H9 (cell line): ENCODE results near the gene MORN1. TPM values are rescaled to one million over a fixed set of nuclear protein-coding genes. Genes with fewer than 3 reads are reported as not detected.

Experiments
- DNase-seq: peaks from one replicate; pipeline ENCODE4 v3.0.0-alpha.2; 2017
- H2AFZ ChIP-seq: one replicate; pipeline ENCODE4 v1.6.1; 2013; ENCODE audit warnings: mild to moderate bottlenecking, low read length, control low read depth, moderate library complexity
- H2AK5ac ChIP-seq: 2 replicates; pipeline ENCODE4 v1.6.1; 2013; ENCODE audit warnings: low read length, control low read depth, mixed read lengths; ENCODE audit not compliant: insufficient read length
- H2BK120ac ChIP-seq: one replicate; pipeline ENCODE4 v1.6.1; 2013; ENCODE audit warnings: low read depth, mild to moderate bottlenecking, low read length, control low read depth, inconsistent platforms; ENCODE audit not compliant: poor library complexity, severe bottlenecking
- H2BK12ac ChIP-seq: 2 replicates; pipeline ENCODE4 v1.6.1; 2013; ENCODE audit warnings: low read length, control low read depth, mixed read lengths, low read depth; ENCODE audit not compliant: insufficient read length
- H2BK15ac ChIP-seq: 2 replicates; pipeline ENCODE4 v1.6.1; 2013; ENCODE audit warnings: low read depth, low read length, control low read depth
- H2BK20ac ChIP-seq: one replicate; pipeline ENCODE4 v1.6.1; 2013; ENCODE audit warnings: low read depth, mild to moderate bottlenecking, low read length, control low read depth, inconsistent platforms; ENCODE audit not compliant: poor library complexity, severe bottlenecking
- H2BK5ac ChIP-seq: 2 replicates; pipeline ENCODE4 v1.6.1; 2013; ENCODE audit warnings: low read length, control low read depth, mixed read lengths; ENCODE audit not compliant: insufficient read length
- H3K14ac ChIP-seq: 2 replicates; pipeline ENCODE4 v1.6.1; 2013; ENCODE audit warnings: low read length, control low read depth; ENCODE audit not compliant: insufficient read depth
- H3K18ac ChIP-seq: 2 replicates; pipeline ENCODE4 v1.6.1; 2013; ENCODE audit warnings: low read depth, mild to moderate bottlenecking, mixed read lengths, low read length, control low read depth; ENCODE audit not compliant: insufficient read length
- H3K23ac ChIP-seq: 2 replicates; pipeline ENCODE4 v1.6.1; 2013; ENCODE audit warnings: low read length, control low read depth, mixed read lengths, low read depth; ENCODE audit not compliant: insufficient read length
- H3K23me2 ChIP-seq: 2 replicates; pipeline ENCODE4 v1.6.1; 2013; ENCODE audit warnings: low read depth, mild to moderate bottlenecking, mixed read lengths, low read length, control low read depth; ENCODE audit not compliant: insufficient read length, poor library complexity, severe bottlenecking
- H3K27ac ChIP-seq: 2 replicates; pipeline ENCODE4 v1.5.1; 2013; ENCODE audit warnings: low read length, control low read depth, mixed read lengths, low read depth; ENCODE audit not compliant: insufficient read length
- H3K27me3 ChIP-seq: 2 replicates; pipeline ENCODE4 v1.6.1; 2013; ENCODE audit warnings: low read length, control low read depth, inconsistent platforms; ENCODE audit not compliant: insufficient read depth
- H3K4ac ChIP-seq: 2 replicates; pipeline ENCODE4 v1.6.1; 2013; ENCODE audit warnings: low read depth, mild to moderate bottlenecking, control low read depth, inconsistent platforms, low read length, moderate library complexity
- H3K4me1 ChIP-seq: 2 replicates; pipeline ENCODE4 v1.6.1; 2013; ENCODE audit warnings: low read length, control low read depth, inconsistent platforms; ENCODE audit not compliant: insufficient read depth
- H3K4me2 ChIP-seq: 2 replicates; pipeline ENCODE4 v1.6.1; 2013; ENCODE audit warnings: low read length, control low read depth, mixed read lengths; ENCODE audit not compliant: insufficient read length, insufficient read depth
- H3K56ac ChIP-seq: 2 replicates; pipeline ENCODE4 v1.6.1; 2013; ENCODE audit warnings: low read depth, mild to moderate bottlenecking, mixed read lengths, low read length, control low read depth; ENCODE audit not compliant: insufficient read length
- H3K79me1 ChIP-seq: 2 replicates; pipeline ENCODE4 v1.6.1; 2013; ENCODE audit warnings: low read depth, mild to moderate bottlenecking, moderate library complexity, low read length, control low read depth, inconsistent platforms; ENCODE audit not compliant: insufficient read depth, poor library complexity, severe bottlenecking
- H3K79me2 ChIP-seq: 2 replicates; pipeline ENCODE4 v1.6.1; 2013; ENCODE audit warnings: low read length, control low read depth, inconsistent platforms; ENCODE audit not compliant: insufficient read depth
- H3K9ac ChIP-seq: 2 replicates; pipeline ENCODE4 v1.6.1; 2013; ENCODE audit warnings: low read length, control low read depth, mixed read lengths; ENCODE audit not compliant: insufficient read length; ENCODE audit errors: extremely low read depth
- H3K9me3 ChIP-seq: one replicate; pipeline ENCODE4 v1.6.1; 2013; ENCODE audit warnings: low read depth, low read length, inconsistent platforms; ENCODE audit not compliant: control insufficient read depth
- H3T11ph ChIP-seq: one replicate; pipeline ENCODE4 v1.6.1; 2013; ENCODE audit warnings: mild to moderate bottlenecking, low read length, control low read depth, inconsistent platforms
- H4K20me1 ChIP-seq: one replicate; pipeline ENCODE4 v1.6.1; 2013; ENCODE audit not compliant: control insufficient read depth, insufficient read length, insufficient read depth
- H4K5ac ChIP-seq: 2 replicates; pipeline ENCODE4 v1.6.1; 2013; ENCODE audit warnings: low read depth, mild to moderate bottlenecking, mixed read lengths, low read length, control low read depth; ENCODE audit not compliant: insufficient read length
- H4K8ac ChIP-seq: replicated peaks from 2 replicates; pipeline ENCODE4 v1.6.1; 2013; ENCODE audit warnings: low read length, control low read depth, mixed read lengths, low read depth; ENCODE audit not compliant: insufficient read length
- H4K91ac ChIP-seq: 2 replicates; pipeline ENCODE4 v1.6.1; 2013; ENCODE audit warnings: low read depth, mild to moderate bottlenecking, moderate library complexity, mixed read lengths, low read length, control low read depth; ENCODE audit not compliant: insufficient read length
- H3K27ac Mint-ChIP-seq, 3 experiments: 2 replicates in 2 of 3; 3 replicates in 1 of 3; pipeline ENCODE4 v1.8.0; 2020 to 2021; ENCODE audit warnings: mixed read lengths in 3 of 3, mild to moderate bottlenecking in 1 of 3, moderate library complexity in 1 of 3
- H3K27me3 Mint-ChIP-seq: 2 replicates; pipeline ENCODE4 v1.8.0; 2021; ENCODE audit warnings: low read depth, mild to moderate bottlenecking, moderate library complexity, mixed read lengths
- H3K36me3 Mint-ChIP-seq, 3 experiments: 2 replicates in 2 of 3; 3 replicates in 1 of 3; pipeline ENCODE4 v1.8.0; 2020 to 2021; ENCODE audit warnings: low read depth in 3 of 3, mixed read lengths in 3 of 3; ENCODE audit not compliant: insufficient read depth in 1 of 3
- H3K4me1 Mint-ChIP-seq, 2 experiments: 2 replicates each; pipeline ENCODE4 v1.8.0; 2020; ENCODE audit warnings: mixed read lengths in 2 of 2
- H3K4me3 Mint-ChIP-seq, 2 experiments: 2 replicates in 1 of 2; 3 replicates in 1 of 2; pipeline ENCODE4 v1.8.0; 2020 to 2021; ENCODE audit warnings: mild to moderate bottlenecking in 2 of 2, mixed read lengths in 2 of 2, moderate library complexity in 1 of 2
- H3K9me3 Mint-ChIP-seq, 2 experiments: 2 replicates in 1 of 2; 3 replicates in 1 of 2; pipeline ENCODE4 v1.8.0; 2020; ENCODE audit warnings: mild to moderate bottlenecking in 2 of 2, mixed read lengths in 2 of 2, moderate library complexity in 1 of 2
- WGBS: extraction: QIAGEN DNeasy Blood & Tissue Kit; methylation state at CpG from one replicate; pipeline ENCODE4 v1.1.7; 2013; ENCODE audit warnings: missing lambda C conversion rate, low lambda C conversion rate, mixed read lengths; ENCODE audit not compliant: insufficient read length; ENCODE audit errors: extremely low coverage; 5-methylcytosine and 5-hydroxymethylcytosine counted together
- total RNA-seq: library from RNA; stranded (reverse); gene quantifications from 2 replicates; pipeline ENCODE4 v1.2.1, GENCODE V29; 2021
- TF ChIP-seq, protein P1 (sequence below): fragments of 200-600 bp; sonication (generic); conservative IDR thresholded peaks from 3 replicates; pipeline ENCODE4 v1.8.0; 2021; ENCODE audit warnings: antibody characterized with exemption, mild to moderate bottlenecking

MORN1 gene
- total RNA-seq, 1 experiment from 2014 or later, result 12.7 TPM

DNA sequence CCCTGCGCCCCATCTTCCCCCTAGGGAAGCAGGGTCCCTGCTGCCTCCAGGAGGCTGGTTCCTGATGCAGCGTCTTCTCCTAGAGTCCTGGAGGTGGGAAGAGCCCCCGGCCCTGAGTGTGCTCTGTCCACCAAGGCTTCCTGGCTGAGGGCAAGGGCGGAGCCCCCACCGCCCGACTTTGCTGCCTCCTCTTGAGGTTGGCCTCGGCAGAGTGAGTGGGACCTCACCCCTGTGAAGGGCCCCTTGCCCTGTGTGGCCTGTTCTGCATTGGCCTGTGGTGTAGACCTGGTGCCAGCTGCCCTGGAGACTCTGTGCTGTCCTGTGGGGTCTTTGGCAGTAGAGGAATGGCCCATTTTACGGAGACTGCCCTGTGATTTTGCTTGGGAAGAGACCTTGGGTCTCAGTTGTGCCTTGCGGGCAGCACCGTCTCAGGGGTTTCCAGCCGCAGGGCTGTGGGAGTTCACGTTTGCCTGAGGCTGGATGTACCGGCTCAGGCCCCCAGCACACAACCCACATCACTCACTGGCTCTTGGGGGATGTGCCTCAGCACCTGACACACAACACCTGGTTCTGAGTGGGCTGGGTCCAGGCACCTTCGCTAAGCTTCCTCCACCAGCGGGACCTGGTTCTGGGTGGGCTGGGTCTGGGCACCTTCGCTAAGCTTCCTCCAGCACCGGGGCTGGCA is 89.6 kb downstream of the MORN1 start:
- H3K23ac ChIP-seq, result no peak overlapping the region
- H3K4ac ChIP-seq, result no peak overlapping the region
- TF ChIP-seq, protein P1, sequence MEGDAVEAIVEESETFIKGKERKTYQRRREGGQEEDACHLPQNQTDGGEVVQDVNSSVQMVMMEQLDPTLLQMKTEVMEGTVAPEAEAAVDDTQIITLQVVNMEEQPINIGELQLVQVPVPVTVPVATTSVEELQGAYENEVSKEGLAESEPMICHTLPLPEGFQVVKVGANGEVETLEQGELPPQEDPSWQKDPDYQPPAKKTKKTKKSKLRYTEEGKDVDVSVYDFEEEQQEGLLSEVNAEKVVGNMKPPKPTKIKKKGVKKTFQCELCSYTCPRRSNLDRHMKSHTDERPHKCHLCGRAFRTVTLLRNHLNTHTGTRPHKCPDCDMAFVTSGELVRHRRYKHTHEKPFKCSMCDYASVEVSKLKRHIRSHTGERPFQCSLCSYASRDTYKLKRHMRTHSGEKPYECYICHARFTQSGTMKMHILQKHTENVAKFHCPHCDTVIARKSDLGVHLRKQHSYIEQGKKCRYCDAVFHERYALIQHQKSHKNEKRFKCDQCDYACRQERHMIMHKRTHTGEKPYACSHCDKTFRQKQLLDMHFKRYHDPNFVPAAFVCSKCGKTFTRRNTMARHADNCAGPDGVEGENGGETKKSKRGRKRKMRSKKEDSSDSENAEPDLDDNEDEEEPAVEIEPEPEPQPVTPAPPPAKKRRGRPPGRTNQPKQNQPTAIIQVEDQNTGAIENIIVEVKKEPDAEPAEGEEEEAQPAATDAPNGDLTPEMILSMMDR, result no peak
- H2BK15ac ChIP-seq, result no peak overlapping the region
- no peak overlapping the region for H2AFZ ChIP-seq
- no peak overlapping the region for H4K5ac ChIP-seq
- no peak for DNase-seq
- H3K4me1 ChIP-seq, result no peaks in the 10 kb centered on the region
- no peak overlapping the region for H3K27ac ChIP-seq
- Mint-ChIP-seq H3K27me3 (no peaks in the 10 kb centered on the region), H3K9me3 (no peaks in the 10 kb centered on the region), H3K27ac (peak overlapping the region in 1 of 3 experiments; percentile 68; a peak in 2 of 7 replicates), H3K4me1 (peaks cover 3 to 5% of the 10 kb centered on the region in 2 experiments; a peak in 3 of 4 replicates), H3K4me3 (no peak overlapping the region), H3K36me3 (peaks cover 8 to 32% (median 28%) of the 10 kb centered on the region in 3 experiments; a peak in 6 of 7 replicates)
- no peak overlapping the region for H2AK5ac ChIP-seq
- no peak overlapping the region for H4K8ac ChIP-seq
- no peak overlapping the region for H3K4me2 ChIP-seq
- H3K23me2 ChIP-seq, result no peaks in the 10 kb centered on the region
- H4K20me1 ChIP-seq, result no peaks in the 10 kb centered on the region
- WGBS, result no CpG with 5 or more reads among the region's 17 CpGs
- H3K14ac ChIP-seq, result no peak overlapping the region; the same call in 1 of the 2 replicates
- peaks cover 16% of the 10 kb centered on the region; the same call in 1 of the 2 replicates for H3K79me2 ChIP-seq
- no peaks in the 10 kb centered on the region for H3K27me3 ChIP-seq
- H2BK120ac ChIP-seq, result no peak overlapping the region
- H3K18ac ChIP-seq, result no peak overlapping the region
- H2BK12ac ChIP-seq, result no peak overlapping the region
- H3K9me3 ChIP-seq, result no peaks in the 10 kb centered on the region
- H3T11ph ChIP-seq, result no peak overlapping the region
- no peak overlapping the region for H4K91ac ChIP-seq
- no peak overlapping the region for H2BK20ac ChIP-seq
- H2BK5ac ChIP-seq, result no peak overlapping the region
- H3K56ac ChIP-seq, result no peak overlapping the region
- H3K79me1 ChIP-seq, result peaks cover 10% of the 10 kb centered on the region
- no peak overlapping the region for H3K9ac ChIP-seq
